GM21737 (cell line): Measurements from ENCODE around the gene ZNF709.
A peak's percentile ranks its signal among the peaks of the same experiment; 100 is the strongest.
"Not testable (repeated sequence)": the region's sequence is repeated elsewhere in the genome, so short reads cannot be mapped to it uniquely, and the experiment has no call there.

Experiments used
- ATAC-seq: cut with Tn5 transposase; IDR thresholded peaks from one replicate; pipeline ENCODE4 v1.9.1; 2021; ENCODE audit warnings: mild to moderate bottlenecking, moderate library complexity; ENCODE audit not compliant: unreplicated experiment

The ZNF709 gene

DNA sequence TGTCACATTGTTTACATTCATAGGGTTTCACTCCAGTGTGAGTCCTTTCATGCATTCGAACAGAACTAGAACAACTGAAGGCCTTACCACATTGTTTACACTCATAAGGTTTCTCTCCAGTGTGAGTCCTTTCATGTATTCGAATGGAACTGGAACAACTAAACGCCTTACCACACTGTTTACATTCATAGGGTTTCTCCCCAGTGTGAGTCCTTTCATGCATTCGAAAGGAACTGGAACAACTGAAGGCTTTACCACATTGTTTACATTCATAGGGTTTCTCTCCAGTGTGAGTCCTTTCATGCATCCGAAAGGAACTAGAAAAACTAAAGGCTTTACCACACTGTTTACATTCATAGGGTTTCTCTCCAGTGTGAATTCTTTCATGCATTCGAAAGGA, 20.5 kb downstream of the ZNF709 start:
- not testable (repeated sequence) for ATAC-seq

DNA sequence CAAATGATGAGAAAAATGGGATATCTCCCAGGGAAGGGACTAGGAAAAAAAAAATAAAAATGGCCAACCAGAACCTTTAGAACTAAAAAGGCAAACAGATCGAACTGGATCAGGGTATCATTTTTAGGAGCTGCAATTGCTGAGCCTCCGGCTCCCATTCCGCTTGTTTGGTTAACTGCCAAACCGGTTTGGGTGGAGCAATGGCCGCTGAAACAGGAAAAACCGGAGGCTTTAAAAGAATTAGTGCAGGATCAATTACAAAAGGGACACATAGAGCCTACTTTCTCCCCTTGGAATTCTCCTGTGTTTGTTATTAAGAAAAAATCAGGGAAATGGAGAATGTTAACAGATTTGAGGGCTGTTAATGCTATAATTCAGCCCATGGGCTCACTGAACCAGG, 31.1 kb downstream of the ZNF709 start:
- no peak for ATAC-seq

- no peak for ATAC-seq
Measured at GRCh38 chr19:12450844-12451243, 33.8 kb downstream of the ZNF709 start.

DNA sequence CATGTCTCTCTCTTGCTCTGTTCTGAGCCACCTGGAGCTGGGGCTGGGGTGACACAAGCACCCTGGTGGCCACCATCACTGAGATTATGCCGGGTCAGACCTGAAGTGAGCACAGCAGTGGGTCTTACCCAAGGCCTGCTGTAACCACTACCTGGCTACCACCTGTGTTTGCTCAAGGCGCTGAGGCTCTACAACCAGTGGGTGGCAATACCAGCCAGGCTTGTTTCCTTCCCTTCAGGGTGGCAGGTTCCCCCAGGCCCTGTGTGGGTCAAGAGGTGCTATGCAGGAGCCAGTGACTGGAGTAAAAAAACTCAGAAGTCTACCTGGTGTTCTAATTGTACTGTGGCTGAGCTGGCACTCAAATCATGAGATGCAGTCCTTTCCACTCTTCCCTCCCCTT, 35.8 kb downstream of the ZNF709 start:
- no peak for ATAC-seq

DNA sequence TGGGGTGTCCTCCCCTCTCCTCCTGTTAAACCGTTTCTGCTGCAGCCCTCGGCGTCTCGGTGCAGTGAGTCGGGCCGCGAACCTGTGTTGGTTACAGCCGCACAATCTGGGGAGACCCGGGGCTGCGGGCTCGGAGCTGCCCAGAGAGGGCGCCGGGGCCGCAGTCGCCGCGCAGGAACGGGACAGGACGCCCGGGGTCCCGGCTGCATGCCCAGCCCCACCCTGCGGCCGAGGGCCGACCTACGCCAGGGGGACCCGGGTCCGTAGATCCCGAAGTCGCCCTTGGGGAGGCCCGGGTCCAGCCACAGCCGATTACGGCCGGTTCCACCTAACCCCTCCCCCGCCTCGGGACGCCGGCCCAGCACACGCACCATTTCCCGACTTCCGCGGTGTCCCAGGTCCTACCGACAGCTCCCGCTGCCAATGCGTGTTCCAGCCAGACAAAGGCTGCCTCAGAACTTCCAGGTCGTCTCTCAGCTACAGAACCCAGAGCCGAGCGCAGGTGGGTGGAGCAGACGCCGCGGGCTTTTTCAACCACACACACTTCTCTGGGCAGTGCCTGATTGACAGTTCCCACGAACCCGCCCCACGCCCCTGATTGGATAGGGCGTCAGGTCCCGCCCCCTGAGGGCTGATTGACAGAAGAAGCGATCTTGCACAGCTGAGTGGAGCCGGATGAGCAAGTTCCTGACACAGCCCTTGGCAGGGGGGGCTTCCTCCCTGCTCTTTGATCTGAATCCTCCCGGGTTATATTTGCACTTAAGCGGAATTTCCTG, 43.9 kb downstream of the ZNF709 start, which contains the start of gene ZNF443:
ZNF443 (minus strand) TSS at position 481 of the 776 bp plus-strand sequence; CDS start at position 374, 107 bp downstream.
- peak; percentile 87 for ATAC-seq

DNA sequence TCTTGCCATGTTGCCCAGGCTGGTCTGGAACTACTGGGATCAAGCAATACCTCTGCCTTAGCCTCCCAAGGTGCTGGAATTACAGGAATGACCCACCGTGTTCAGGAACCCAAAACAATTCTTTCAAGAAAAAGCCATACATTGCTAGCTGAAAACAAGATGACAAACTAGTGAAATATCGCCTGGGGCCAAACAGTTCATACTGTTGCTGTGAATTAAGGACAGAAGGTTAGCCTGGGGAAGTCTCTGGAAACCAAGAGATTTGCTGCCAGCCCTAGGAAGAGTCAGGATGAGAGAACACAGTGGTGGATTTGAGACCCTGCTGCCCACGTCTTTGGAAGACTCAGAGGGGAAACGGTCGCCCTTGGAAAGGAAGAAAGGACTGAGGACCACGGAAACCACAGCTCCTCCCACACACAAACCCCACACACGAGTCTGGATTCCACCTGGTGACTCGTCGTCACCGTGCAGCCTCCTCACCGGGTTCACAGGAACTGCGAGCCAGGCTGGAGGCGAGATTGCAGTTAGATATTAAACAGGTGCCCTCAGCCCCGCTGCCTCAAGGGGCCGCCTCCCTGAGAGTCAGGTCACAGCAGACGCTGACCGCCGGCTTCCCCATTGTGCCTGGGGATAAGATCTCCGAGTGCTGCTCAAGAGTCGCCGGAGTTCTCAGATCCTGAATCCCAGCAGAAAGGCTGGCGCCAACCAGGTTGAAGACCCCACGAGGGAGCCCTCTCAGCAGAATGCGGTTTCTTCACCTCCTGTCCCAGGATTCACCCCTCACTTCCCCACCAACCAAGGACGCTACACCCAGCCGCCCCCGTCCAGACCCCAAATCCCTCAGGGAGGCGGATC, 44.7 kb downstream of the ZNF709 start:
- ATAC-seq, result peak; percentile 40

GRCh38 chr19:12430726-12431299, 53.8 kb downstream of the ZNF709 start:
- not testable (repeated sequence) for ATAC-seq

GRCh38 chr19:12425888-12426274, 58.7 kb downstream of the ZNF709 start:
- no peak for ATAC-seq

GRCh38 chr19:12425236-12425887, 59.3 kb downstream of the ZNF709 start:
- ATAC-seq, result no peak

GRCh38 chr19:12417273-12417672, 67.3 kb downstream of the ZNF709 start:
- ATAC-seq, result not testable (repeated sequence)

GRCh38 chr19:12411893-12412292, 72.7 kb downstream of the ZNF709 start:
- ATAC-seq, result no peak
